ENCODE results near the gene SIX5. TPM values are rescaled to one million over a fixed set of nuclear protein-coding genes. Genes with fewer than 3 reads are reported as not detected.

Gene SIX5
- total RNA-seq, 2 donors from 2014 or later, result 41.6 to 46.4 TPM

DNA sequence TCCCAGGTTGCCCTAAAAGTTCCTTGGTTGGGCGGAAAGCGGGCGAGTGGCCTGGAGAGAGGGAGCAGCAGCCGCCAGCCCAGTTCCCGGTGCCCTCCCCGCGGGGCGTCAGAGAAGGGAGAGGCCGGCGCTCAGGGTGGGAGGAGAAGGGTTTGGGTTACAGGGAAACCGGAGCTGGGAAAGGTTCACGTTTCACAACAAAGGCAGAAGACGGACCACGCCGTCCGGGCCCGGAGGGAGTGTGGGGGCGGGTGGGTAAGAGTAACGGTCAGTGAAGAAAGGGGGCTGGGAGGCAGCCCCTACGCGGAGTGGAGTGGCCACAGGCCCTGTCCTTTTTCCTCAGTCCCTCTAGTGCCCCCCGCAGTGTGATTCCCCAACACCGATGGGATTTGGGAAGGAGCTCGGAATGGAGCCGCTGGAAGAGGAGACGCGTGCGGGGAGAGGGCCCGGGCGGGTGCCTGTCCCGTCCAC is 1.6 kb downstream of the SIX5 start:
- peak; percentile 90 for DNase-seq
- H3K27ac ChIP-seq (ENCODE audit: low read depth, low read length), result peak overlapping the region; percentile 97

DNA sequence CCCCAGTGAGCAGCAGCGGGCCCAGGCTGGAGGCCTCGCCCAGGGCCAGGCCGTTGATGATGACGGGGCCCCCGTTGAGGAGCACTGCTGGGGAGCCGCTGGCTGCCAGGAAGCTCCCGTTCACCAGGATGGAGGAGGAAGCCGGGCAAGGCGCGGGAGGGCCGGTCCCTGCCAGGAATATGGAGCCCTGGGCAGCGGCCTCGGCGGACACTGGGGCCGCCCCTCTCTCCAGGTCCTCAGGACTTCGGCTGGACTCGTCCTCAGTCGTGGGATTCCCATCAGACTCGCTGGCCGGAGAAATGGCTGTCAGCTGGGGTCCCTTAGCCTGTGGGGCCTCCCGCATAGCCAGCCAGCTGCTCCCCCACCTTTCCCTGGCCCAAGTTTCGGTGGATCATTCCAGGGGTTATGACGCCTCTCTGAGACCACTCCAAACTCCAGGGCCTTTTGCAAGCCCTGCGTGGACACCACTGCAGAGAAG is 2.1 kb downstream of the SIX5 start:
- Histone ChIP-seq H3K27ac (ENCODE audit: low read depth, low read length) (peak overlapping the region; percentile 63), H3K9me3 (ENCODE audit: control insufficient read depth, low read length) (no peaks in the 10 kb centered on the region), H3K36me3 (ENCODE audit: control insufficient read depth, insufficient read depth, low read length) (no peaks in the 10 kb centered on the region), H3K9ac (ENCODE audit: extremely low read depth, low read length, poor library complexity, severe bottlenecking) (peak overlapping the region; percentile 97), H3K4me1 (ENCODE audit: control insufficient read depth, insufficient read depth, low read length) (peaks cover 13% of the 10 kb centered on the region), H3K27me3 (ENCODE audit: control insufficient read depth, insufficient read depth, low read length, poor library complexity, severe bottlenecking) (no peaks in the 10 kb centered on the region), H3K4me3 (ENCODE audit: low read length) (peak overlapping the region; percentile 90)
- DNase-seq, result peak; percentile 69
- 42 to 51% methylated on average over 19 to 24 of the region's 24 CpGs for WGBS, 2 experiments (ENCODE audit: insufficient coverage in 1 of 2, insufficient read length in 1 of 2)
- peak overlapping the region; percentile 79 for H3K27ac Mint-ChIP-seq
- peak overlapping the region; percentile 95 for H3K4me3 Mint-ChIP-seq
- TF ChIP-seq, protein P1, sequence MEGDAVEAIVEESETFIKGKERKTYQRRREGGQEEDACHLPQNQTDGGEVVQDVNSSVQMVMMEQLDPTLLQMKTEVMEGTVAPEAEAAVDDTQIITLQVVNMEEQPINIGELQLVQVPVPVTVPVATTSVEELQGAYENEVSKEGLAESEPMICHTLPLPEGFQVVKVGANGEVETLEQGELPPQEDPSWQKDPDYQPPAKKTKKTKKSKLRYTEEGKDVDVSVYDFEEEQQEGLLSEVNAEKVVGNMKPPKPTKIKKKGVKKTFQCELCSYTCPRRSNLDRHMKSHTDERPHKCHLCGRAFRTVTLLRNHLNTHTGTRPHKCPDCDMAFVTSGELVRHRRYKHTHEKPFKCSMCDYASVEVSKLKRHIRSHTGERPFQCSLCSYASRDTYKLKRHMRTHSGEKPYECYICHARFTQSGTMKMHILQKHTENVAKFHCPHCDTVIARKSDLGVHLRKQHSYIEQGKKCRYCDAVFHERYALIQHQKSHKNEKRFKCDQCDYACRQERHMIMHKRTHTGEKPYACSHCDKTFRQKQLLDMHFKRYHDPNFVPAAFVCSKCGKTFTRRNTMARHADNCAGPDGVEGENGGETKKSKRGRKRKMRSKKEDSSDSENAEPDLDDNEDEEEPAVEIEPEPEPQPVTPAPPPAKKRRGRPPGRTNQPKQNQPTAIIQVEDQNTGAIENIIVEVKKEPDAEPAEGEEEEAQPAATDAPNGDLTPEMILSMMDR (conservative IDR thresholded peaks at IDR 0.05), result no peak
- no peaks in the 10 kb centered on the region for H3K9me3 Mint-ChIP-seq
- no peaks in the 10 kb centered on the region for H3K27me3 Mint-ChIP-seq (ENCODE audit: insufficient read depth)
- H3K4me1 Mint-ChIP-seq, result peaks cover 13% of the 10 kb centered on the region
- H3K36me3 Mint-ChIP-seq (ENCODE audit: low read depth), result peaks cover 4% of the 10 kb centered on the region

More for the DNA sequence above, 1.6 kb downstream of the SIX5 start:
- H3K27me3 Mint-ChIP-seq (ENCODE audit: insufficient read depth), result no peaks in the 10 kb centered on the region
- no peaks in the 10 kb centered on the region for H3K9me3 ChIP-seq (ENCODE audit: control insufficient read depth, low read length)
- no peaks in the 10 kb centered on the region for H3K9me3 Mint-ChIP-seq
- 0 to 1% methylated on average over 3 to 31 of the region's 31 CpGs for WGBS, 2 experiments (ENCODE audit: insufficient coverage in 1 of 2, insufficient read length in 1 of 2)
- no peaks in the 10 kb centered on the region for H3K27me3 ChIP-seq (ENCODE audit: control insufficient read depth, insufficient read depth, low read length, poor library complexity, severe bottlenecking)
- H3K4me1 ChIP-seq (ENCODE audit: control insufficient read depth, insufficient read depth, low read length), result peaks cover 13% of the 10 kb centered on the region
- H3K36me3 Mint-ChIP-seq (ENCODE audit: low read depth), result peaks cover 8% of the 10 kb centered on the region
- TF ChIP-seq, protein P1 (conservative IDR thresholded peaks at IDR 0.05), result no peak
- H3K9ac ChIP-seq (ENCODE audit: extremely low read depth, low read length, poor library complexity, severe bottlenecking), result peak overlapping the region; percentile 97
- H3K36me3 ChIP-seq (ENCODE audit: control insufficient read depth, insufficient read depth, low read length), result no peaks in the 10 kb centered on the region
- peak overlapping the region; percentile 79 for H3K27ac Mint-ChIP-seq
- H3K4me3 Mint-ChIP-seq, result peak overlapping the region; percentile 95
- peaks cover 18% of the 10 kb centered on the region for H3K4me1 Mint-ChIP-seq
- H3K4me3 ChIP-seq (ENCODE audit: low read length), result peak overlapping the region; percentile 90

GRCh38 chr19:45766296-45766868 is 2.7 kb downstream of the SIX5 start:
- H3K27ac Mint-ChIP-seq, result no peak overlapping the region
- peaks cover 4% of the 10 kb centered on the region for H3K36me3 Mint-ChIP-seq (ENCODE audit: low read depth)
- no peak overlapping the region for H3K27ac ChIP-seq (ENCODE audit: low read depth, low read length)
- peaks cover 13% of the 10 kb centered on the region for H3K4me1 ChIP-seq (ENCODE audit: control insufficient read depth, insufficient read depth, low read length)
- no peaks in the 10 kb centered on the region for H3K27me3 ChIP-seq (ENCODE audit: control insufficient read depth, insufficient read depth, low read length, poor library complexity, severe bottlenecking)
- H3K4me1 Mint-ChIP-seq, result peaks cover 13% of the 10 kb centered on the region
- WGBS, 2 experiments (ENCODE audit: insufficient coverage in 1 of 2, insufficient read length in 1 of 2), result 84 to 92% methylated on average over 5 to 17 of the region's 17 CpGs
- H3K4me3 ChIP-seq (ENCODE audit: low read length), result no peak overlapping the region
- TF ChIP-seq, protein P1 (conservative IDR thresholded peaks at IDR 0.05), result no peak
- H3K9ac ChIP-seq (ENCODE audit: extremely low read depth, low read length, poor library complexity, severe bottlenecking), result no peak overlapping the region
- H3K9me3 ChIP-seq (ENCODE audit: control insufficient read depth, low read length), result no peaks in the 10 kb centered on the region
- no peaks in the 10 kb centered on the region for H3K27me3 Mint-ChIP-seq (ENCODE audit: insufficient read depth)
- DNase-seq, result no peak
- no peak overlapping the region for H3K4me3 Mint-ChIP-seq
- H3K9me3 Mint-ChIP-seq, result no peaks in the 10 kb centered on the region
- no peaks in the 10 kb centered on the region for H3K36me3 ChIP-seq (ENCODE audit: control insufficient read depth, insufficient read depth, low read length)

All from endodermal cell (in vitro differentiated cells).